Testis (tissue), 2 donors: ENCODE measurements around the gene FGF21.
"Not testable (repeated sequence)": the region's sequence is repeated elsewhere in the genome, so short reads cannot be mapped to it uniquely, and the experiment has no call there.

ENCODE experiments used
- POLR2A ChIP-seq: fragments of 450-650 bp; IDR thresholded peaks from one replicate; pipeline ENCODE4 v1.6.1; 2017; ENCODE audit warnings: antibody characterized with exemption, mild to moderate bottlenecking, moderate library complexity
- TF ChIP-seq, protein P1 (sequence below), 3 experiments: fragments of 450-650 bp in 2 of 3; fragments of 200-600 bp in 1 of 3; sonication (generic) in 1 of 3; IDR thresholded peaks; one replicate each; pipeline ENCODE4 v1.5.1; 2016 to 2019; ENCODE audit warnings: antibody characterized with exemption in 3 of 3, mild to moderate bottlenecking in 2 of 3, moderate library complexity in 1 of 3

- TF ChIP-seq, protein P1, sequence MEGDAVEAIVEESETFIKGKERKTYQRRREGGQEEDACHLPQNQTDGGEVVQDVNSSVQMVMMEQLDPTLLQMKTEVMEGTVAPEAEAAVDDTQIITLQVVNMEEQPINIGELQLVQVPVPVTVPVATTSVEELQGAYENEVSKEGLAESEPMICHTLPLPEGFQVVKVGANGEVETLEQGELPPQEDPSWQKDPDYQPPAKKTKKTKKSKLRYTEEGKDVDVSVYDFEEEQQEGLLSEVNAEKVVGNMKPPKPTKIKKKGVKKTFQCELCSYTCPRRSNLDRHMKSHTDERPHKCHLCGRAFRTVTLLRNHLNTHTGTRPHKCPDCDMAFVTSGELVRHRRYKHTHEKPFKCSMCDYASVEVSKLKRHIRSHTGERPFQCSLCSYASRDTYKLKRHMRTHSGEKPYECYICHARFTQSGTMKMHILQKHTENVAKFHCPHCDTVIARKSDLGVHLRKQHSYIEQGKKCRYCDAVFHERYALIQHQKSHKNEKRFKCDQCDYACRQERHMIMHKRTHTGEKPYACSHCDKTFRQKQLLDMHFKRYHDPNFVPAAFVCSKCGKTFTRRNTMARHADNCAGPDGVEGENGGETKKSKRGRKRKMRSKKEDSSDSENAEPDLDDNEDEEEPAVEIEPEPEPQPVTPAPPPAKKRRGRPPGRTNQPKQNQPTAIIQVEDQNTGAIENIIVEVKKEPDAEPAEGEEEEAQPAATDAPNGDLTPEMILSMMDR (IDR thresholded peaks at IDR 0.05) = not testable (repeated sequence)
- not testable (repeated sequence) for TF ChIP-seq POLR2A
Observed at GRCh38 chr19:48787331-48787730, 32.0 kb downstream of the FGF21 start.
